Loucy (cell line): ENCODE measurements around the gene CDYL2.

Experiments
- H2AFZ ChIP-seq: fragments of 200-600 bp; sonication (generic); 2 replicates; pipeline ENCODE4 v1.6.0; 2016; ENCODE audit warnings: antibody characterized with exemption, mild to moderate bottlenecking, low read length, moderate library complexity
- H3F3A ChIP-seq: fragments of 200-600 bp; 2 replicates; pipeline ENCODE4 v1.6.0; 2016; ENCODE audit warnings: antibody characterized with exemption, low read depth, mild to moderate bottlenecking
- H3K27me3 ChIP-seq: fragments of 200-600 bp; sonication (generic); 2 replicates; pipeline ENCODE4 v1.6.1; 2014; ENCODE audit warnings: low read length, mild to moderate bottlenecking; ENCODE audit not compliant: insufficient read depth, poor library complexity, severe bottlenecking
- H3K36me3 ChIP-seq: fragments of 200-600 bp; sonication (generic); 2 replicates; pipeline ENCODE4 v1.6.1; 2016; ENCODE audit warnings: low read length; ENCODE audit not compliant: insufficient read depth
- H3K4me1 ChIP-seq: fragments of 200-600 bp; sonication (generic); 2 replicates; pipeline ENCODE4 v1.5.1; 2014; ENCODE audit warnings: low read length, mild to moderate bottlenecking; ENCODE audit not compliant: insufficient read depth, poor library complexity, severe bottlenecking
- H3K4me2 ChIP-seq: fragments of 200-600 bp; sonication (generic); 2 replicates; pipeline ENCODE4 v1.6.0; 2014; ENCODE audit warnings: antibody characterized with exemption, low read length, low read depth, mild to moderate bottlenecking; ENCODE audit not compliant: poor library complexity, severe bottlenecking
- H3K4me3 ChIP-seq: fragments of 200-600 bp; sonication (generic); 2 replicates; pipeline ENCODE4 v1.5.1; 2014; ENCODE audit warnings: low read length, mild to moderate bottlenecking, mixed read lengths; ENCODE audit not compliant: poor library complexity, severe bottlenecking
- H3K79me2 ChIP-seq: fragments of 200-600 bp; sonication (generic); 2 replicates; pipeline ENCODE4 v1.6.1; 2014; ENCODE audit warnings: low read length; ENCODE audit not compliant: insufficient read depth
- H3K9ac ChIP-seq: fragments of 200-600 bp; sonication (generic); 2 replicates; pipeline ENCODE4 v1.6.0; 2014; ENCODE audit warnings: mild to moderate bottlenecking, low read depth, low read length, moderate library complexity; ENCODE audit not compliant: poor library complexity, severe bottlenecking
- H3K9me2 ChIP-seq: fragments of 200-600 bp; sonication (generic); replicated peaks from 2 replicates; pipeline ENCODE4 v1.6.1; 2016; ENCODE audit warnings: low read depth, low read length, mixed read lengths
- H3K9me3 ChIP-seq: fragments of 200-600 bp; sonication (generic); 2 replicates; pipeline ENCODE4 v1.6.1; 2014; ENCODE audit warnings: mild to moderate bottlenecking, antibody characterized with exemption, low read length, low read depth; ENCODE audit not compliant: insufficient read depth
- H4K20me1 ChIP-seq: fragments of 200-600 bp; sonication (generic); 2 replicates; pipeline ENCODE4 v1.6.0; 2014; ENCODE audit warnings: antibody characterized with exemption, low read length, mild to moderate bottlenecking; ENCODE audit not compliant: insufficient read depth, poor library complexity, severe bottlenecking
- CTCF ChIP-seq: fragments of 200-600 bp; sonication (generic); conservative IDR thresholded peaks from 2 replicates; pipeline ENCODE4 v1.5.1; 2014; ENCODE audit warnings: mild to moderate bottlenecking, antibody characterized with exemption, low read length
- EZH2phosphoT487 ChIP-seq: fragments of 200-600 bp; IDR thresholded peaks from 2 replicates; pipeline ENCODE4 v1.6.1; 2018; ENCODE audit warnings: antibody characterized with exemption, mild to moderate bottlenecking, moderate library complexity, borderline replicate concordance

CDYL2 gene

GRCh38 chr16:80717611-80718010 lies 86.8 kb downstream of the CDYL2 start:
- no peaks in the 10 kb centered on the region for H3K27me3 ChIP-seq
- H3K79me2 ChIP-seq, result peaks cover 52% of the 10 kb centered on the region; the same call in 1 of the 2 replicates
- no peaks in the 10 kb centered on the region; the same call in 1 of the 2 replicates for H3K9me3 ChIP-seq
- H2AFZ ChIP-seq, result no peak overlapping the region
- H3K4me2 ChIP-seq, result no peak overlapping the region
- H3K4me3 ChIP-seq, result no peak overlapping the region
- H3K9me2 ChIP-seq, result no peaks in the 10 kb centered on the region
- H3K9ac ChIP-seq, result no peak overlapping the region
- no peak for TF ChIP-seq EZH2phosphoT487
- no peak for TF ChIP-seq CTCF
- peaks cover 32% of the 10 kb centered on the region for H3K4me1 ChIP-seq
- no peaks in the 10 kb centered on the region for H4K20me1 ChIP-seq
- no peaks in the 10 kb centered on the region for H3K36me3 ChIP-seq
- no peaks in the 10 kb centered on the region for H3F3A ChIP-seq

DNA sequence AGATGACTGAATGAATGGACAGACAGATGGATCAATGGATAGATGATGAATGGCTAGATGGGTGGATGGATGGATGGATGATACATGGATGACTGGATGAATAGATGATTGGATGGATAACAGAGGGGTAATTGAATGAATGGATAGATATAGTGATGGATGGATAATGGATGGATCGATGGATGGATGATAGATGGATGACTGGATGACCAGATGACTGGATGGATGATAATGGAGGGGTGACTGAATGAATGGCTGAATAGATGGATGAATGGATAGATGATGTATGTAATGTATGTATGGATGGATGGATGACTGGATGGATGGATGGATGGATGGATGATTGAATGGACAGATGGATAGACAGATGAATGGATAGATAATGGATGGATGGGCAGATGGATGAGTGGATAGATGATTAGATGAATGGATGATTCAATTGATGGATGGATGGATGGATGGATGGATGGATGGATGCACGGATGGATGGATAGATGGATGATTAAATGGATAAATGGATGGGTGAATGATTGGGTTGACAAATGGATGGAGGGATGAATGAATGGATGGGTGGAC lies 87.7 kb downstream of the CDYL2 start:
- Histone ChIP-seq H2AFZ (no peak overlapping the region), H3K9me2 (no peaks in the 10 kb centered on the region), H3K36me3 (no peaks in the 10 kb centered on the region), H3K4me3 (no peak overlapping the region), H3K27me3 (no peaks in the 10 kb centered on the region), H4K20me1 (no peaks in the 10 kb centered on the region), H3K79me2 (peaks cover 45% of the 10 kb centered on the region; the same call in 1 of the 2 replicates), H3K9ac (no peak overlapping the region), H3K9me3 (no peaks in the 10 kb centered on the region), H3K4me2 (no peak overlapping the region), H3F3A (no peaks in the 10 kb centered on the region), H3K4me1 (peaks cover 35% of the 10 kb centered on the region)
- TF ChIP-seq CTCF (no peak), EZH2phosphoT487 (no peak)

DNA sequence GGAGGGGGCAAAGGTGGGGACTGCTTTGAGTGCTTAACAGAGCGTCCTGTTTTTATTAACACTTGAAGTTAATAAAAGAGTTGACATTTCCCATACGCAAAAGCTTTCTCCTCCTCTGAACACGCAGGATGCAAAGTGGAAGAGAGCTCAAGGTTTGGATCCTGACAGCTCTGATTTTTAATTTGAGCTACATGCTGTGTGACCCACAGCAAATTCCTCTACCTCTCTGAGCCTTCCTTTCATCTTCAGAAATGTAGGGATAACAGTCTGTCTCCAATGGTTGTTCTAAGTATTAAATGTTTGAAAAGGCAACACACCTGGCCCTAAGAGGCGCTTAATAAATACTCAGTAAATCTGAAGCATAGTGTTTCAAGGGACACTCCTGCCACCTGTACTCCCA lies 93.0 kb downstream of the CDYL2 start:
- no peak for TF ChIP-seq EZH2phosphoT487
- no peak for TF ChIP-seq CTCF
- Histone ChIP-seq H3K36me3 (no peaks in the 10 kb centered on the region), H4K20me1 (no peaks in the 10 kb centered on the region), H3K9ac (no peak overlapping the region), H3K79me2 (peaks cover 46% of the 10 kb centered on the region), H3K4me2 (no peak overlapping the region), H3K27me3 (no peaks in the 10 kb centered on the region), H3K4me1 (peaks cover 7% of the 10 kb centered on the region), H3K9me3 (no peaks in the 10 kb centered on the region), H3F3A (no peaks in the 10 kb centered on the region), H2AFZ (no peak overlapping the region), H3K4me3 (no peak overlapping the region), H3K9me2 (no peaks in the 10 kb centered on the region)
